GM19372 (cell line): ENCODE results near the gene MAN1A1.
"Not testable (repeated sequence)": the region's sequence is repeated elsewhere in the genome, so short reads cannot be mapped to it uniquely, and the experiment has no call there.

Experiments
- ATAC-seq: cut with Tn5 transposase; IDR thresholded peaks from one replicate; pipeline ENCODE4 v1.9.1; 2021; ENCODE audit warnings: mild to moderate bottlenecking, low read depth, moderate library complexity; ENCODE audit not compliant: unreplicated experiment

Gene MAN1A1

DNA sequence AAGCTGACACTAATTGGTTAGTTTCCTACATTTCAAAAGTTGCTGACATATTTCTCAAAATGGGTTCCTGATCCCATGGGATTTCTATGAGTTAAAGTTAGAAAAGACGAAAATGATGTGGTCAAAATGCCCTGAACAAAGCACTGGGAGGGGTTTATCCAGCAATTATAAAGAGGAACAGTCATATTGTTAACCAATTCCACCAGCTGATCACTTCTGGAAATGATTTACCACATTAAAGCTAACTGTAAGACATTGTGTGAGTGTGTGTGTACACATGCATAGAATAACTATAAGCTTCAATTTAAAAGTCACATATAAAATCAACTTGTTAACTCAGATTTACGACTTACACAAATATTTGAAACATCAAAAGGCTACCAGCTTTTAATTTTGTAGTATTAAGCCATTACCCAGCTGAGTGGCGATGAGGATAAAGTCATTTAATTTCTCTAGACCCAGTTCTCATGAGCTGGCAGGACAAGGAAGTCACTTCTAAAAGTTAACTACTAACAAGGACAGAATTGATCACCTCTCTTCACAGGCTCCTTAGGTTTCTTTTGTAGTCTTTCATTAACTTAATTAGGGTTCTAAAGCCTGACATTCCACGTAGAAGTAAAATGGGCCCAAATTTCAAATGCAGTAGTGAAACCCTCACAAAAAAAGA lies 40.4 kb downstream of the MAN1A1 start:
- no peak for ATAC-seq

DNA sequence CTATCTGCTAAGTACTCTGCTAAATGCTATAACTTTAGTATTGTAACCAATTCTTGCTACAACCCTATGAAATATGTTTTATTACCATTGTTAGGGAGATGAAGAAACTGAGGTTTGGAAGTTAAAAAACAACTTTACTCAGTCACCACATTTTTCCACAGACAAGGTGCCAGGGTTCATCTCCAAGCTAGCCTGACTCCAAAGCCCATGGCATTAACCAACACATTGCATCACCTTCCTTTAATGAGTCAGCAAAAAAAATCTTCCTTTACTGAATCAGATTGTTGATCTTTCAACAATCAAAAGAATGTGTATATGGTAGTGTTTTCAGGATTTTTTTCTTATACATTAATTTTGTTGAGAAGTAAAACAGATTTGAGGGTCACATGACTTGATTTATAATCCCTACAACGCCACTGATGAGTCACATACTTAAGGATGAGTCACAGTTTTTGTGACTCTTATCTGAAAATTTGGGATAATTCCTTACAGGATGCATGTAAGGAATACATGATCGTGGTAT lies 41.5 kb downstream of the MAN1A1 start:
- no peak for ATAC-seq

DNA sequence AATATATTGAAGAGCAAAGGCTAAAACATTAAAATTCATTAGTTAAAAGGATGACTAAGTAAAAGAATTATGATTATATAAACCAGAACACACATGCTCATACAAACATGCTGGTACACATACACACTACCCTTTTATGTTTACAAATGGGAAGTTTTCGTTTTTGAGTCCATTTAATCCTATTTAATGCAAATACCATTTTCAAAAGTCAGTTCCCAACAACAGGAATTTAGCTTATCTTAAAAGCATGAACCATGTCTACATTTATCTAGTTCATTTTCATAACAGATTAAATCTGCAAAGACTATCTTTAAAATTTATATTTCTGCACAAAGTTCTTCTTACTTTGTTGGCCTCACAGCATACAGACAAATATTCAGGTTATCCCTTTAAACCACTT lies 42.5 kb downstream of the MAN1A1 start:
- no peak for ATAC-seq

DNA sequence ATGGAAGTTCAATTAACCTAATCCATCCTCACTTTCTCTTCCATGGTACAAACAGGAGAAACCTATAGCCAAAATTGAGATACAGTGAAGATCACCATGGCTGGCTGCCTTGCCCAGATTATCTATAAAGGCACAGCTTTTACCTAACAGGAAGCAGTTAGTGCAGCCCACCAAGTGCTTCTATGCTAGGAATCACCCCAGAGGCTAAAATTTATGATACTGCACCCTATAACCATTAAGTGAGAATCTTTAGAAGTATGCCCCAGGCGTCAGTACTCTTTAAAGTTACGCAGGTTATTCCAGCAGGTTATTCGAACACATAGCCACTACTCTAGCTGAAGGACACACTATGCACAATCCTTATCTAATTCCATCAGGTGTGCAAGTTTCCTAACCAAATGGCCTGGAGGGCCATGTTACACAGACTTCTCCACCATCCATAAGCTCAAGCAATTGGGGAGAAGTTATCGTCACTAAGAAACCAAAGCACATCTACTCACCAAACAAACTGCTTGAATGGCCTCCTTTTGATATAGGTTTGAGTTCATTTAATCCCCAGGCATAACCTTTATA lies 43.1 kb downstream of the MAN1A1 start:
- no peak for ATAC-seq

DNA sequence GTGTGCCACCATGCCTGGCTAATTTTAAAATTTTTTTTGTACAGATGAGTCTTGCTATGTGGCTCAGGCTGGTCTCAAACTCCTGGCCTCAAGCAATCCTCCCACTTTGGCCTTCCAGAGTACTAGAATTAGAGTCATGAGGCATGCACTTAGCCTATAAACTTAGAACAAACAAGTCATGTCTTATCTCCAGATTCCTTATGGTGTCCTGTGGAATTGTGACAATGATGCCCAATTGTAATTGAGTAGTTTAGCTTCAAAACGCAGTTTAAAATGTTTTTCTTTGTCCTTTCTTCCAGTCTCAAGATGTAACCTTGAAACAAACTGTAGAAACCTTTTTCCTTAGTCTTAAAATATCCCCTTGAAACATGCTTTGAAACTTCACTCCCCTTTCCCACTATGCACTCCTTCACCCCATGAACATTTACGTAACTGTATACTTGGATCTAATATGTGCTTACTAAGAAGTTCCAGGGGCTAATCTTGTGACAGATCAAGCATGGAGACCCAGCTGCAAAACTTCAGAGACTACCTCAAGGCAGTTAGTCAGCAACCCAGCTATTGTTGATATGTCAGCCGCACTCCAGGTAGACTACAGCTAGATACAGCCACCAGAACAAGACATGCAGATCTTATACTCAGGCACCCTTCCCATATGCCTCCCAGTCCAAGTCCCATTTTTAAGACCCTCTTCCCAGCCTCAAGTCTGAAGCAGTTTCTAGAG lies 46.2 kb downstream of the MAN1A1 start:
- ATAC-seq = no peak

DNA sequence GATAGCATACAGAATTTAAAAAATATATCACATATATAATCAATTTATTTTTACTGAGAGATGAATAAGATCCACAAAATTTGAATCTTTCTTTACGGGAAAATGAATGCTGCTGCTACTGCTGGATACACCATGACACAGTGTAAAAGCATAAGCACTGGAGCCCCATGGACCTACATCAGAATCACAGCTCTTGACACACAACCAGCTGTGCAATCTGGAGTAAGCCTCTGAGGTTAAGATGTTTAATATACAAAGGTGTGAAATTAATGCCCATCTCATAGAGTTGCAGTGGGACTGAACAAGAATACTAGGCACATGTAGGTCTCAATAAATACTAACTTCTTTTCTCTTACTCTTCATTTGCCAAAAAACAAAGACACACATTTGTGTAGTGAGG lies 48.1 kb downstream of the MAN1A1 start:
- no peak for ATAC-seq

DNA sequence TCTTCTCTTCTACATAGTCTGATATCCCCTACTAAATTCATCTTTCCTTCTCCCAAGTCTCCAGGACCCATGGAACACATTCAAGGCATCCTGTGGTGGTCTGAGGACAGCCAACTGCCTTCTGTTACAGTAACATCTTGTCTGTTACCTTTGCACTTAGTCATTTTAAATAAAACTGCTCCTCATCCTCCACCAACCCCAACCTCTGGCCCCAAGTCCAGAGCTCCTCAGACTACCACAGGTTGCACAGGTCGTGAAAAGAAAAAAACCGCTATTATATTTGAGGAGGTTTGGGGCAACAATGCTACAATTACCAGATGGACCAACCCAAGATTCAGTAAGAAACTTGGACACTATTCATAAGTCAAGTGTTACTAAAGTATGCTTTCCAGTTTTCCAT lies 49.9 kb downstream of the MAN1A1 start:
- ATAC-seq = no peak

DNA sequence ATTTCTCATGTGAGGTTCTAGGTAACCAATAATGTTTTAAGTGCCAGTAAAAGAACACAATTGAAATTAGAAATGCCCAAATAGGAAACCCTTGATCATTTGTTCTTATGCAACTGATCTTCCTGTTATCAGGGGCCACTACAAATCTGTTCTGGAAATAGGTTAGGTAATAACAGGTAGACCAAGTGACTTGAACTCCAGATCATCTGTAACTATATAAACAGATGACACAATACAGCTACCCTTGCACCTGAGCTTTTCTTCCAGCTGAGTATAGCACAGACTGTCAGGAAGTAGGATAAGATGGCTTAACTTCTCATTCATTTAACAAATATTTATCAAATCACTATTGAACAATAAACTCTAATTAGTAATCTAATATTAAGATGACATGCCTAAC lies 52.5 kb downstream of the MAN1A1 start:
- ATAC-seq = no peak

DNA sequence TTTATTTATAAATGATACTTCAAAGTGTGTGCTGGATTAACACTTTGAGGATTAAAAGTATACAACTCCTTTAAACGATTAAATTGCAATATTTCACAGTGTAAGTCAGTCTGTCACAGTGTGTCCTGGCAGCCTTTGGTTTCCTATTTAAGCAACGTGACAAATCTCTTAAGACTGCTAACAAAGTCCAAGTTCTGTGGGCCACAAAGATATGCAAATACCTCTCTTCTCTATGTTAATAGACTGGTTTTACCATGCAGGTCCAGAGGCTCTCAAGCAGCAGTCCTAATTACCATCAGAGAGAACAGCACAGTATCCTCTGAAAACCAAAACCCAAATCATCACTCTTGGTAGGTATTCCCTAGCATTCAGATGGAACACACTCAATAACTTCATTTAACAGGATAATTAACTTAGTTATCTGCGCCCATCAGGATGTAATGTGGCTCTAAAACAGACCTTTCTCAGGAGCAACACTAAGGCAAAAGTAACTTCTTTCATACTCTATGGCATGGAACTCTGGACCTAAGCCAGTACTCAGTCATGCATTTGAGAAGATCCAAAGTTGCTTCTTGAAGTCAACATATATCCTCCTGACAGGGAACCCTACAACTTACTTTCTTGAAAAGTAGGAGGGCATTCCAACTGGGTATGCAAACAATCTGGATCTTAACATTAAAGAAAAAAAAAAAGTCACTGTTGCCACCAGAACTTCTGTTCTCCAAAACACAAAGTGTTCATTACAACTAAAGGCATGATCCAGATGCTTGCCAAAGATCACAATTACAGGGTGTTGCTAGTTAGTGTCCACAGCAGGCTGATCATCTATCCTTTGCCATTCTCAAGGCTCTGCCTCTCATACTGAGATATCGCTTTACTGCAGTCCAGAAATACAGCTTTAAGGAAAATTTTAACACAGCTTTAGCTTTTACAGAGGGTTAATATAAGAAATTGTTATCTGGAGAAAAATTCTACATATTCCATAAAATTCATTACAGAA lies 53.2 kb downstream of the MAN1A1 start:
- ATAC-seq = no peak

DNA sequence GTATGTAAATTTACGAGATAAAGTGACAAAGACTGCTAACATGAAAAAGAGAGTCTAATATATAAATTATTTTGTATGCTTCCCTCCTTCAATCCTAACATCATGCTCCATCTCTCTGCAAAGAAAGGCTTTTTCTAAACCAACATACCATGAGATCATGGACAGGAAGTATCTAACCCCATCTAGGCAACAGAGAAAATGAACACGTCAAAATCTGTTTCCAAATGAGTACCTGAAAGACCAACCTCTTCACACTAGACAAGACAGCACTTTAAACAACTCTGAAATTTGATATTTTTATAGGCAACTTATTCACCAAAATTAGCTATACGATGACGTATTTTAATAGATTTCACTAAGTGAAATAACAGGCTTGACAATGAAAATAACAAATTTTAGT lies 54.6 kb downstream of the MAN1A1 start:
- no peak for ATAC-seq

DNA sequence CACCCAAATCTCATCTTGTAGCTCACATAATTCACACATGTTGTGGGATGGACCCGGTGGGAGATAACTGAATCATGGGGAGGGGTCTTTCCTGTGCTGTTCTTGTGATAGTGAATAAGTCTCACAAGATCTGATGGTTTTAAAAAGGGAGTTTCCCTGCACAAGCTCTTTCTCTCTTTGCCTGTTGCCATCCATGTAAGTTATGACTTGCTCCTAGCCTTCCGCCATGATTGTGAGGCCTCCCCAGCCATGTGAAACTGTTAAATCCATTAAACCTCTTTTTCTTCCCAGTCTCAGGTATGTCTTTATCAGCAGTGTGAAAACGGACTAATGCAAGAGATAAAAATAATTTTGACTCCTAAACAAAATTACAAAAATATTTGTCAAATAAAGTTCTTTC lies 58.5 kb downstream of the MAN1A1 start:
- ATAC-seq = not testable (repeated sequence)

DNA sequence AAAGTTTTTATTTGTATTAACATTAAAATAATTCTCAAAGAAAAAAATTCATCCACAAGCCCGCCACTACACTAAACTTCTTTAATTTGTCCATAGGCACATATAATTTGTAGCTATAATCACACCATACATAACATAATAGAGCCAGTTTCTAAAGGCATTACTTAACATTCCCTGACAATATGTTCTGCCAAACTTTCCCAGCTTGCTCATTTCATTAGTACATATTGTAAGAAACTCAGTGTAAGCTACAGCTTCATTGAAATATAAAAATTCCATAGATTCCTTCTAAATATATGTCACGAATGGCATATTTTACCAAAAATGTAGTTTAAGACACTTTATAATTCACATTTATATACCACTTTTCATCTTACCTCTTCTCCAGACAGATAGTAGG lies 59.3 kb downstream of the MAN1A1 start:
- ATAC-seq = no peak

DNA sequence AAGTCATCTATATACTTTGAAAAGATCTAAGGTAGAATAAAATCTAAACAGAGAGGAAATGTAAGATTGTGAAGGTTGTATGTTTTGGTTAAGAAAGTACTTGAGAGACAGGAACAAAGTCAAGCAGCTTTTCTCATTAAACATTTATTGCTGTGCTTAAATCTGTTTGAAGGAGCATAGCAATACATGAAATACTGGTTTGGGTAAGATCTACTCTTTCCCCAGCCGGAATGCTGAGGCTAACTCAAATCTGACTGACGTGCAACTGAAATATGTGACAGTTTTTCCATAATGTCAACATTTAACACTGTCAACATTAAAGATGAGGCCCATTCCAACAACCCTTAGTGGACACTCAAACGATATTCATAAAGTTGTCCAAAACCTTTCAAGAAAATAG lies 59.9 kb downstream of the MAN1A1 start:
- ATAC-seq = no peak

DNA sequence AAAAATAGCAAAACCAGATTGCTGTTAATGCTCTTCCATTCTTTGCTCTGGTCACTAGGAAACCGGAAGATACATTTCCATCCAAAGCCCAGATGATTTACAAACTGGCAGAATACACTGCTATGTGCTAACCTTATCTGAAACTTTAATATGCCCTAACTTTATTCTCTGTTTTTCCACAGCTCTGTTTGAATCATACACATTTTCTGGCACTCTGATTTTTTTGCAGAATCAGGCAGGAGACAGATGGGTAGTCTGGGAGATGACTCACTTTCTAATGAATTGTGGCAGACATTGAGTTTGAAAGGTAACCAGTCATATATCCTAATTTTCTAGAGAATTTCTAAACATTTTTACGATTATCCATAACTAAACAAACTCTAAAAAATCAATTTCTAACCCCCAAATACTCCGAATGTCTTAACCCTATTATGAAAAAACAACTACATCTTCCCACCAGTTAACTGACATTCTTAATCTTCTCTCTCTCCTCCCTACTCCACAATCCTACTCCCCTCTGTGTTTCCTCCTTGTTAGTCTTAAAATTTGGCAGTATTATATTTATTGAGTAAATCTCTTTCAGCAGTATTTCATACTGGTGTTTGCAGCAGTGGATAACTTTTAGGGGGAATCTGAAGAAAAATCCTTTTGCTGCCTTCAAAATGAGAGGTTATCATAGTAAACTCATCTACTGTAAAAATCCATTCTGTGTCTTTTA lies 63.5 kb downstream of the MAN1A1 start:
- ATAC-seq = no peak

DNA sequence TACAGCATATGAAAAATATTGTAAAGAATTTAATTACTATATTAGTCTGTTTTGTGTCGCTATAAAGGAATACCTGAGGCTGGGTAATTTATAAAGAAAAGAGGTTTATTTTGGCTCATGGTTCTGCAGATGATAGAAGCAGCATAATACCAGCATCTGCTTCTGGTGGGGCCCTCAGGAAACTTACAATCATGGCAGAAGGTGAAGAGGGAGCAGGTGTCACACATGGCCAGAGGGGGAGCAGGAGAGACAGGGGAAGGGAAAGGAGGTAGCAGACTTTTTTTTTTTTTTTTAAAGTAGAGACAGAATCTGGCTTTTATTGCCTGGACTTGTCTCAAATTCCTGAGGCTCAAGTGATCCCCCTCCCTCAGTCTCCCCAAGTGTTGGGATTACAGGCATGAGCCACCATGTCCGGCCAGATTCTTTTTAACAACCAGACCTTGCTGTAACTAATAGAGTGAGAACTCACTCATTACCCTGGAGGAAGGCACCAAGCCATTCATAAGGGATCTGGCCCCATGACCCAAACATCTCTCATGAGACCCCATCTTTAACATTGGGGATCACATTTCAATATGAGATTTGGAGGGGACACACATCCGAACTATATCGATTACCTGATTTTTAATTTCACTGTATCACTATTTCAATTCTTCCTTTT lies 64.6 kb downstream of the MAN1A1 start:
- ATAC-seq = no peak

DNA sequence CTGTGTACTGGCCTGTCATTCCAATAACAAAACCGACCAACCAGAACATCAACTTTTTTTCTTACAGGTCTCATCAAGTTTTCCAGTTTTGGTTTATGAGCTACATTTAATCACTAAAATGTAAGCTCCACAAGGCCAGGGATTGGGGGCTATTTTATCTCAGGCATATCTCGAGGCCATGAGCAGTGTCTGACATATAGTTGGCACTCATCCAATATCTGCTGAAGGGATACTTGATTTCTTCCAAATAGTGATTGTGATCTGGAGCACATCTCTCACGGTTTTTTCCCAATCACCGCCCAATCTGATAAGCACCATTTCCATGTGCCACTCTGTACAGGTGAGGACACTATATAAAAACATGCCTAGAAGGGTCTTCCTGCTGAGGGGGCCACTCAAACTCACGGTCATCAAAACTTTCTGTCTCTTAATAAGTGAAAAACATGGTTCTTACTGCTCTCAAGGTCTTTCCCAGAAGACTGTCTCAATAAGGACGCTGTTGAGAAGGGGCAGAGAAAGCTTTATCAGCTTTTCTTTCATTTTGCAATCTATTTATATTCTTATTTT lies 65.5 kb downstream of the MAN1A1 start:
- no peak for ATAC-seq

DNA sequence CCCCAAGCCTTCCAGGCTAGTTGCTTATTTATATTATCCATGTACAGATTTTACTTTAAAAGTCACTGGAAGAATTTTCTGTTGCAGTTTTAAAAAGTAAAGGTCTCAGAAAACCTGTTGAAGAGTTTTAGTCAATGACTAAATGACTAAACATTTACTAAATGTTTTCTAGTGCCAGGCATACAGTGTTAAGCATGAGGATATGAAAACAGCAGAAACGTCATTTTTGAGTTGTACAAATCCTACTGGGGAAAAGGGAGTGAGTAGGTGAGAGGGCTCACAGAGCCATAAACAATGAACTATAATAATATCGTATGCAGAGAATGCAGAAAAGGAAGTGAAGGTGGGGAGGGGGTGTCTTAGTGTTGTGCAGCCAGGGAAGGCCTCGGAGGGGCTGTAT lies 66.3 kb downstream of the MAN1A1 start:
- no peak for ATAC-seq

DNA sequence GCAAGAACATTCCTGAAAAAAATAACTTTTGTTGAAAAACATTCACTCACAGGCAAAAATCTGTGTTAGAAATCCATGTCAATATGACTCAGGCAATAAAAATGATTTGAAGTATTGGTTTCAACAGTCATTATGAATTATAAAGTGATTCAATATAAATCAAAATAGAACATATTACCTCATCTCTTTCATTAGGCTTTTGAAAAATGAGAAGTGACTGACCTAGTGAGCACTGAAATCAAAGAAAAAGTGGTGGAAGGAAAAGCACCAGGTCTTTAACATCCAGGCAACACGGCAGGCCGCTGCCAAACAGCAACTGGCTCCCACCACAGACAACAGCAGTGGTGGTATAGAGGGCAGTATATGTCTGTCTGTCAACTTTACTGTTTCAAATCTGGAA lies 68.9 kb downstream of the MAN1A1 start:
- ATAC-seq = no peak

DNA sequence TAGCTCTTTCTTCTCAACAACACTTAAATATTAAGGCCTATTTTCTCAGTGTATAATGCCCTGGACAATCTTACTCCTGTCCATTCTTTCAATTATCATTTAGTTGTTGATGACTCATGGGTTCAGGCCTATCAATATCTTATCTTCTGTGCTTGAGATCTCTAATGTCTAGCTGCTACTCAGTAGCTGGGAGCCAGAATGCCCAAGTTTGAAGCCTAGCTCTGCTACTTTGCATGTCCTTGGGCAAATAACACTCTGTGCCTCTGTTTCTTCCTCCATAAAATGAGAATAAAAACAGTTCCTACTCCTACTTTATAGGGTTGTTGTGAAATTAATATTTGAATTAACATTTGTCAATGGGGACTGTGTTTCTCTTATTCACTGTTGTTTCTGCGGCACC lies 69.5 kb downstream of the MAN1A1 start:
- no peak for ATAC-seq
